ENCODE data around the gene AZU1. TPM values are rescaled to one million over a fixed set of nuclear protein-coding genes. Genes with fewer than 3 reads are reported as not detected.

The AZU1 gene, protein sequence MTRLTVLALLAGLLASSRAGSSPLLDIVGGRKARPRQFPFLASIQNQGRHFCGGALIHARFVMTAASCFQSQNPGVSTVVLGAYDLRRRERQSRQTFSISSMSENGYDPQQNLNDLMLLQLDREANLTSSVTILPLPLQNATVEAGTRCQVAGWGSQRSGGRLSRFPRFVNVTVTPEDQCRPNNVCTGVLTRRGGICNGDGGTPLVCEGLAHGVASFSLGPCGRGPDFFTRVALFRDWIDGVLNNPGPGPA
- not detected in 2 replicates for total RNA-seq

DNA sequence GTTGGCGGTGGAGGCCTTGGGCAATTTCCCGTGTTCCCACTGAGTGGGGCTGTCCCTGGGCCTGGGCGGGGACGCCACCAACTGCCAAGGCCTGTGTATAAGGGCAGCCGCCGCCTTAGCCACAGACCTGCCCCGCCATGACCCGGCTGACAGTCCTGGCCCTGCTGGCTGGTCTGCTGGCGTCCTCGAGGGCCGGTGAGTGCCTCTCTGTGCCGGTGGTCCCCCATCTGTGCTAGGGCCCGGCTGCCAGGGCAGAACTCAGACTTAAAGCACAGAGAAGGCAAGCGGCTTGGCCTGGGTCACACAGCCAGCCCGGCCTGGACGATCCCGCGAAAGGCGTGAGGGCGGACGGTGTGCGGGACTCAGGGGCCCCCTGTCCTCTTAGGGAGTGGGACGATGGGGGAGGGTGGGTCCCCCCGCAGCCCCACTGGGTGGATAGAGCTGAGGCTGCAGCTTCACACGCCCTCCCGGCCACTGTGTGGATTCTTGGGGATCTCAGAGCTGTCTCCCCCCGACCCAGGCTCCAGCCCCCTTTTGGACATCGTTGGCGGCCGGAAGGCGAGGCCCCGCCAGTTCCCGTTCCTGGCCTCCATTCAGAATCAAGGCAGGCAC lies at the start of gene AZU1:
Gene AZU1 (plus strand): TSS at position 128 of the 612 bp plus-strand sequence. CDS start 10 bp downstream, at position 138.

DNA sequence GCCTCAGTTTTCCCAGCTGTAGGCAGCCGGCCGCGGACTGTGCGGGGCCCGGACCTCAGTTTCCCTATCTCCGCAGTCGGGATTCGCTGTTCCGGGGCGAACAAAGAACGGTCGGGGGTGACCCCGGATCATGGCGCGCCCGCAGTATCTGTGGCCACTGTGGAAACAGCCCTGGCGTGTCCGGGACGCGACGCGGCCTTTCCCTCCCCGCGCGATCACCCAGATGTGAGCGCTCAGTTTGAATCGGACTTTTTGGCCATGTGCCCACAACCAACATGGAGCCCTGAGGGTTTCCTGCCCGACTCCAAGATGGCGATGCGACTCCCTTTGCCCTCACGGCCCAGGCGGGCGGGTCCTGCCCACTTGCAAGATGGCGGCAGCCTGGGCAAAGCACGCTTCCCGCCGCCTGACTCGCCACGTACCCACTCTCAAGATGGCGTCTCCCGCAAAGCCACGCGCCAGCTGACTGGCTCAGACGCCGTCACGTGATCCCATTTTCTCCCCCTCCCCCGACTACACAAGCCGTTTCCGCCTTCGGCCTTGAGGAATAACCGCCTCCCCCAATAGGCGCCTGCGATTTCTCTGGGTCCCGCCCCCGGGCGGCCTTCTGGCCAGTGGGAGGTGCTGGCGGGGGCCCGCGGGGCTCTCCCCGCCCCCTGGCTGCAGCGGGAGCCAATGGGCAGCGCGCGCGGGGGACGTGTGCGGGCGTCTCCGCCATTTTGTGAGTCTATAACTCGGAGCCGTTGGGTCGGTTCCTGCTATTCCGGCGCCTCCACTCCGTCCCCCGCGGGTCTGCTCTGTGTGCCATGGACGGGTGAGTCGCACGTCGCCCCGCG lies 30.7 kb upstream of the AZU1 start, which contains the start of gene PTBP1:
Gene PTBP1 (plus strand): TSS at position 761 of the 836 bp plus-strand sequence. CDS start 46 bp downstream, at position 807.

DNA sequence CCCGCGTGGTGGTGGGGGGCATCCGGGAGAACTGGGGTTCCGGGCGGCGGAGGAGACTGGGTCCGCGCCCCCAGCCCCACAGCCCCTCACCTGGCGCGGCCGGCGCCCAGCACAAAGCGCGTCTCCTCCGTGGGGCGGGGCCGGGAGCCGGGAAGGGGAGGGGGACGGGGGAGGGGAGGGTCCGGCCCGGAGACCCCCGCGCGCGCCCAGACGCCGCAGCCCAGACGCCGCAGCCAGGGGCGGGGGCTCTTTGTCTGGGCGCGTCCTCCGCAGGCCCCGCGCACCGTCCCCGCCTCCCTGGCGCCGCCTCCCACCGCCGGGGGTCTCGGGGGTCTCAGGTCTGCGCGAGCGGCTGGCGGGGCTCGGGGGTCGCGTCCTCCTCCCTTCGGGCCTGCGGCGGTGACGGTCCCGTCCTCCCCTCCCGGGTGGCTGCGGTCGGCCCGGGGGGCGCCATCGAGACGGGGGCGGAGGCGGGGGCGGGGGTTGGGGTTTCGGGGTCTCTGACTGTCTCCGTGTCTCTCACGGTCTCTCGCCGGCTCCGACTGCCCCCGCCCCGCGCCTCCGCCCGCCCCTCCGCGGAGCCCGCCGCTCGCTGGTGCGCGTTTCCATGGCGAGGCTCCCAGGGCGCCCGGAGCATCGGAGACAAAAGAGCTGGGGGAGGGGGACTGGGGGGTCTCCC lies 5.7 kb upstream of the AZU1 start, which contains the start of gene PLPPR3:
Gene PLPPR3 (minus strand): TSS at position 131 of the 679 bp plus-strand sequence. CDS start 396 bp downstream, outside the sequence.

DNA sequence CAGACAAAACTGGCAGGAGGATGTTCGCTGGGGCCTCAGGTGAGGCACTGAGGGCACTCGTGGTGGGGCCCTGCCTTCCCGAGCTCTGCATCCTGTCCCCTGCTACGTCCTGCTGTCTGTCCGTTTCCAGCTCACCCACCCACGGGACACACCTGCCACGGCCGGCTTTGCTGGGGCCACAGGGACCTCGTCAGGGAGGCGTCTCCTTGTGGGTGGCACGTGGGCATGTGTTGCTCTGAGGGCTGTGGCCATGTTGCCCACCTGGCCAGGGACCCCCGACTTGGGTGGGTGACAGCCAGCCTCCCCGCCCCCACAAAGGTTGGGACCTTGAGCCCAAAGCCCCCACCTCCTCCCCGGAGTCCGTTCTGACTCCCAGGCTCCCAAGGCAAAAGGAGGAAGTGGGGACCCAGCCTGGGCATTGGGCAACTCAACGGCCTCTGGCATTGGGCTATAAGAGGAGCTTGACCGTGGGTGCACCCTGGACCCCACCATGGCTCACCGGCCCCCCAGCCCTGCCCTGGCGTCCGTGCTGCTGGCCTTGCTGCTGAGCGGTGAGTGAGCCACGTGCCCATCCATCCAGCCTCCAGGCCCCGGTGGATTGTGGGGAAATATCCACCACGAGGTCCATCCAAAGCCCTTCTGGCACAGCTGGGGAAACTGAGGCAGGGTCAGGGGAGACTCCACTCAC lies 13.0 kb downstream of the AZU1 start, which contains the start of gene PRTN3:
Gene PRTN3 (plus strand): TSS at position 481 of the 688 bp plus-strand sequence. CDS start 10 bp downstream, at position 491.

DNA sequence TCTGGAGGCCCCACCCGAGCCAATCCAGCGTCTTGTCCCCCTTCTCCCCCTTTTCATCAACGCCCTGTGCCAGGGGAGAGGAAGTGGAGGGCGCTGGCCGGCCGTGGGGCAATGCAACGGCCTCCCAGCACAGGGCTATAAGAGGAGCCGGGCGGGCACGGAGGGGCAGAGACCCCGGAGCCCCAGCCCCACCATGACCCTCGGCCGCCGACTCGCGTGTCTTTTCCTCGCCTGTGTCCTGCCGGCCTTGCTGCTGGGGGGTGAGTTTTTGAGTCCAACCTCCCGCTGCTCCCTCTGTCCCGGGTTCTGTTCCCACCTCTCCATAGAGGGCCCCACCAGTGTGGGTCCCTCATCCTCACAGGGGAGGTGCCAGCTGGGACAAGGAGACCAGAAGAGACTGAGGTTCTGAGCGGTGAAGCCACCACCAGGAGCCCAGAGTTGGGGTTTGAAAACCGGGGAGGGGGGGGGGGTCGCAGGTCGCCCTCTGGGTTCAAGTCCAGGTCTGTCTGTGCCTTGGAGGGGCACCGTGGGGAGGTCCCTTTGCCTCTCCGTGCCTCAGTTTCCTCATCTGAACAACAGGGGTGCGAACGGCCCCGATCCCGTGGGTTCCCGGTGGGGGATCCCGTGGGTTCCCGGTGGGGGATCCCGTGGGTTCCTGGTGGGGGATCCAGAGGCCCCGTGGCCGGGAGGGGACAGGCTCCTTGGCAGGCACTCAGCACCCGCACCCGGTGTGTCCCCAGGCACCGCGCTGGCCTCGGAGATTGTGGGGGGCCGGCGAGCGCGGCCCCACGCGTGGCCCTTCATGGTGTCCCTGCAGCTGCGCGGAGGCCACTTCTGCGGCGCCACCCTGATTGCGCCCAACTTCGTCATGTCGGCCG lies 24.7 kb downstream of the AZU1 start, which contains the start of gene ELANE:
Gene ELANE (plus strand): TSS at position 168 of the 878 bp plus-strand sequence. CDS start 26 bp downstream, at position 194.

DNA sequence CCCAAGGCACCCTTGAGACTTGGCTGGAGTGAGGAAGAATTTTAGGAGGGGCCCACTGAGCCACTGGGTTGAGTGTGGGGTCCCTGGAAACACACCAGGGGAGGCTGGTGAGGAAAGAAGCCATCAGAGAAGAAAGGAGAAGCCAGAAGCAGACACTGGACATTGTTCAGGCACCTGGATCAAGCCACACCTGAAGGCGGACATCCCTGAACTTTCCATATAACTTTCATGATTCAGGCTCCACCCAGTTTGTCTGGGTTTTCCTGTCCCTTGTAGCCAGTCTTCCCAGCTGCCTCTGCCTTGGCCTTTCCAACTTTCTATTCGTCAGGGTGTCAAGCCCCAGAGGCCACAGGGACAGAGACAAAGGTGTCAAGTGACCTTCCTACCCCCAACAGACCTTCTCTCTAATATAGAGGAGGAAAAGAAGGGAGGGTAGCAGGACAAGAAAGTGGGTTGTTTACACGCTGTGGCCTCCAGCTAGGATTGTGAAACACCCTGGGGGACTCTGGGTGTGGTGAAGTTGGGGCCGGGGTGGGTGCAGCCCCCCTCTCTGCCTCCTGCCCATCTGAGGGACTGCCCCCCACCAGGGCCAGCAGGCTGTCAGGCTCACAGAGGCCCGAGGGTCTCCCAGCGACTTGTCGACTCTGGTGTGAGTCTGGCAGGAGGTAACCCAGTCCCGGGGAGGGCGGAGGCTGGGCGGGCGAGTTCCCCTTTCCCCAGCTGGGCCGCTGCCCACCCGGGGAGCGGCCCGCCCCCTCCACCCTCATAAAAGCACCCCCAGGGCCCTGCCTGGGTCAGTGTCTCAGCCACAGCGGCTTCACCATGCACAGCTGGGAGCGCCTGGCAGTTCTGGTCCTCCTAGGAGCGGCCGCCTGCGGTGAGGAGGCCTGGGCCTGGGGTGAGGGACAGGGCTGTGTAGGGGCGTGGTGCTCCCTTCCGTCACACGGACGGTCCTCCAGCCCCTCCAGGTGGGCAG lies 31.5 kb downstream of the AZU1 start, which contains the start of gene CFD:
Gene CFD (plus strand): TSS at position 797 of the 976 bp plus-strand sequence. CDS start 26 bp downstream, at position 823.

Small RNA genes lying within 50 kb of the gene (small RNA-seq; reads per million reads assigned to genes)
- not detected for gene MIR3187

Other genes with a start within 250 kb of the AZU1 start
- gene HCN2, start 238.0 kb upstream of the AZU1 start, total RNA-seq, result 0.36 and 0.40 TPM in 2 replicates
- 33.2 and 37.4 TPM in 2 replicates for gene POLRMT, start 194.3 kb upstream of the AZU1 start, total RNA-seq
- not detected in 2 replicates for gene FGF22, start 188.0 kb upstream of the AZU1 start, total RNA-seq
- 43.8 and 46.2 TPM in 2 replicates for gene RNF126, start 164.6 kb upstream of the AZU1 start, total RNA-seq
- gene FSTL3, start 151.4 kb upstream of the AZU1 start, total RNA-seq, result 9.3 and 21.8 TPM in 2 replicates
- gene PRSS57, start 132.4 kb upstream of the AZU1 start, total RNA-seq, result not detected in 2 replicates
- 6.5 and 9.8 TPM in 2 replicates for gene PALM, start 118.9 kb upstream of the AZU1 start, total RNA-seq
- gene MISP, start 76.7 kb upstream of the AZU1 start, total RNA-seq, result 0.13 TPM in 1 of 2 replicates, not detected in the other
- 200 and 249 TPM in 2 replicates for gene PTBP1, start 30.4 kb upstream of the AZU1 start, total RNA-seq
- 0.07 and 0.40 TPM in 2 replicates for gene PLPPR3, start 5.9 kb upstream of the AZU1 start, total RNA-seq
- gene PRTN3, start 13.2 kb downstream of the AZU1 start, total RNA-seq, result not detected in 2 replicates
- gene ELANE, start 24.5 kb downstream of the AZU1 start, total RNA-seq, result not detected in 2 replicates
- gene CFD, start 31.8 kb downstream of the AZU1 start, total RNA-seq, result 1.1 and 2.3 TPM in 2 replicates
- 25.5 and 29.4 TPM in 2 replicates for gene MED16, start 65.3 kb downstream of the AZU1 start, total RNA-seq
- gene RNU6-9, start 65.6 kb downstream of the AZU1 start, total RNA-seq, result not detected in 2 replicates
- 20.1 and 26.1 TPM in 2 replicates for gene R3HDM4, start 85.4 kb downstream of the AZU1 start, total RNA-seq
- gene KISS1R, start 89.5 kb downstream of the AZU1 start, total RNA-seq, result not detected in 2 replicates
- gene ARID3A, start 98.2 kb downstream of the AZU1 start, total RNA-seq, result 6.9 and 10.0 TPM in 2 replicates
- gene WDR18, start 156.5 kb downstream of the AZU1 start, total RNA-seq, result 47.2 and 65.5 TPM in 2 replicates
- 0.43 and 0.80 TPM in 2 replicates for gene GRIN3B, start 172.6 kb downstream of the AZU1 start, total RNA-seq
- gene TMEM259, start 193.3 kb downstream of the AZU1 start, total RNA-seq, result 61.7 and 66.5 TPM in 2 replicates
- gene RNU6-2, start 193.7 kb downstream of the AZU1 start, total RNA-seq, result not detected in 2 replicates
- gene CNN2, start 198.8 kb downstream of the AZU1 start, total RNA-seq, result 140 and 181 TPM in 2 replicates
- gene ABCA7, start 212.3 kb downstream of the AZU1 start, total RNA-seq, result 4.1 and 6.2 TPM in 2 replicates
- 6.8 and 12.9 TPM in 2 replicates for gene ARHGAP45, start 239.3 kb downstream of the AZU1 start, total RNA-seq

All from thoracic aorta endothelial cell (primary cell).